Measurements from ENCODE around the gene SIGLEC12.

DNA sequence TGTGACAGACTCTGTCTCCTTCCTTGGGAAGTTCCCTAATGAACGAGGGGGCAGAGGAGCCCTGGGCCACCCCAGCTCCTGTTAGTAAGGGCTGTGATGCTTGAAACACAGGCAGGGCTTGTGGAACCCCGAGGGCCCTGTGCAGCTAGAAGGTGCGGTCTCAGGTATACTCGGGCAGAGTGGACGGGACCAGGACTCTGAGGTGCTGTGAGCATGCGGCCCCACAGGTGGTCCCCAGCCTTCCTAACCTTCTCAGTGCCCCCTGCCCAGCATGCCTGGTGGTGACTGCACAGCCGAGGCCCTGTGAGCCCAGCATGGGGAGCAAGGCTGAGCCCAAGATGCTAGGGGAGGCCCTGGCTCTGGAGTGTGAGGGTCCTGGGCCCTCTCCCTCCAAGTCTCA is 39.3 kb downstream of the SIGLEC12 start:
- TF ChIP-seq CTCF (IDR thresholded peaks at IDR 0.05), result no peak
- TF ChIP-seq REST (IDR thresholded peaks at IDR 0.05; ENCODE audit: insufficient read depth in 1 of 2, low read depth in 2 of 2, low read length in 1 of 2), result no peak

All from Panc1 (cell line).